Endothelial cell of umbilical vein (primary cell): ENCODE data around the gene INAVA. TPM values are rescaled to one million over a fixed set of nuclear protein-coding genes. Genes with fewer than 3 reads are reported as not detected.

Experiments
- BruUV-seq: library from RNA; stranded (reverse); fragments of 400-500 nt; replicated peaks from 2 replicates; lab custom pipeline; 2021; lab: Mats Ljungman, UMichigan
- CTCF ChIA-PET: fragments of 300-600, 350-600 bp; sonication (Branson Sonifier 250); formaldehyde crosslinking; loops from one replicate; lab custom pipeline; 2021; ENCODE audit warnings: antibody characterized with exemption, inconsistent platforms; lab: Charles Lee
- POLR2A ChIA-PET: fragments of 300-600, 350-600 bp; sonication (Branson Sonifier 250); formaldehyde crosslinking; loops from one replicate; lab custom pipeline; 2021; ENCODE audit warnings: antibody characterized with exemption, inconsistent platforms; lab: Charles Lee
- DNase-seq: peaks from one replicate; pipeline ENCODE4 v3.0.0-alpha.2; 2011; ENCODE audit warnings: low read depth, low spot score
- FAIRE-seq: peaks from 2 replicates; lab custom pipeline; 2011; peaks lifted over from hg19 to GRCh38; lab: Jason Lieb, UNC
- H2AFZ ChIP-seq: 2 replicates; pipeline ENCODE4 v1.6.0; 2012; ENCODE audit warnings: low read depth, low read length, control low read depth, inconsistent platforms
- H3K27ac ChIP-seq: 2 replicates; pipeline ENCODE4 v1.5.1; 2011; ENCODE audit warnings: low read depth, mild to moderate bottlenecking, control low read depth, low read length, moderate library complexity; ENCODE audit not compliant: insufficient read depth
- H3K27me3 ChIP-seq, 2 experiments: 2 replicates each; pipeline versions ENCODE4 v1.6.0 to v1.6.1; 2011; ENCODE audit warnings: low read length in 2 of 2, mixed read lengths in 1 of 2; ENCODE audit not compliant: control insufficient read depth in 2 of 2, insufficient read depth in 2 of 2
- H3K36me3 ChIP-seq, 2 experiments: 2 replicates in 1 of 2; 3 replicates in 1 of 2; pipeline ENCODE4 v1.5.1; 2011; ENCODE audit warnings: low read length in 2 of 2, mild to moderate bottlenecking in 1 of 2, moderate library complexity in 1 of 2; ENCODE audit not compliant: control insufficient read depth in 2 of 2, insufficient read depth in 2 of 2; ENCODE audit errors: extremely low read depth in 1 of 2
- H3K4me1 ChIP-seq: 3 replicates; pipeline ENCODE4 v1.5.1; 2011; ENCODE audit warnings: mild to moderate bottlenecking, low read length; ENCODE audit not compliant: control insufficient read depth, insufficient read depth; ENCODE audit errors: extremely low read depth
- H3K4me2 ChIP-seq: 2 replicates; pipeline ENCODE4 v1.6.1; 2011; ENCODE audit warnings: low read length, control low read depth, mixed read lengths; ENCODE audit not compliant: insufficient read depth
- H3K4me3 ChIP-seq, 3 experiments: fragments of 200-600 bp in 1 of 3; sonication (generic), shearing (Covaris generic) in 1 of 3; replicated peaks in 1 of 3; 2 replicates each; pipeline ENCODE4 v1.5.1; 2011 to 2016; ENCODE audit warnings: control low read depth in 3 of 3, low read length in 3 of 3, mild to moderate bottlenecking in 2 of 3, inconsistent platforms in 1 of 3, low read depth in 1 of 3, moderate library complexity in 1 of 3; ENCODE audit not compliant: insufficient read depth in 1 of 3
- H3K79me2 ChIP-seq: 2 replicates; pipeline ENCODE4 v1.6.0; 2012; ENCODE audit warnings: low read length, inconsistent platforms; ENCODE audit not compliant: control insufficient read depth, insufficient read depth
- H3K9ac ChIP-seq: replicated peaks from 2 replicates; pipeline ENCODE3; 2011; ENCODE audit warnings: low read length, control low read depth; ENCODE audit not compliant: insufficient read depth; ENCODE audit errors: extremely low read depth
- H3K9me1 ChIP-seq: replicated peaks from 3 replicates; pipeline ENCODE4 v1.6.0; 2011; ENCODE audit warnings: mild to moderate bottlenecking, low read length; ENCODE audit not compliant: control insufficient read depth, insufficient read depth; ENCODE audit errors: extremely low read depth
- H3K9me3 ChIP-seq: replicated peaks from 2 replicates; pipeline ENCODE4 v1.5.1; 2012; ENCODE audit warnings: low read length, inconsistent platforms; ENCODE audit not compliant: control insufficient read depth, insufficient read depth
- H4K20me1 ChIP-seq: replicated peaks from 2 replicates; pipeline ENCODE3; 2011; ENCODE audit warnings: mild to moderate bottlenecking, low read length; ENCODE audit not compliant: control insufficient read depth, insufficient read depth; ENCODE audit errors: extremely low read depth
- CTCF ChIP-seq, 2 donors: IDR thresholded peaks; 1 replicate in 1 of 2; 2 replicates in 1 of 2; pipeline ENCODE4 v1.5.1; 2011; ENCODE audit warnings: low read length in 2 of 2, mild to moderate bottlenecking in 2 of 2, moderate library complexity in 2 of 2, control low read depth in 1 of 2, inconsistent platforms in 1 of 2, low read depth in 1 of 2; ENCODE audit not compliant: insufficient read depth in 1 of 2; ENCODE audit errors: extremely low read depth in 1 of 2
- EZH2 ChIP-seq: IDR thresholded peaks from 2 replicates; pipeline ENCODE4 v1.6.1; 2012; ENCODE audit warnings: borderline replicate concordance, low read depth, mild to moderate bottlenecking, moderate library complexity, low read length, inconsistent platforms; ENCODE audit not compliant: severe bottlenecking
- FOS ChIP-seq: IDR thresholded peaks from 2 replicates; pipeline ENCODE4 v1.6.1; 2011; ENCODE audit warnings: mild to moderate bottlenecking, low read length, moderate library complexity, borderline replicate concordance; ENCODE audit not compliant: insufficient read depth
- GATA2 ChIP-seq: IDR thresholded peaks from 2 replicates; pipeline ENCODE4 v1.7.0; 2011; ENCODE audit warnings: low read depth, mild to moderate bottlenecking, moderate library complexity, mixed read lengths, low read length; ENCODE audit not compliant: insufficient read length, insufficient read depth
- JUN ChIP-seq: IDR thresholded peaks from 2 replicates; pipeline ENCODE4 v1.6.1; 2011; ENCODE audit warnings: borderline replicate concordance, low read depth; ENCODE audit not compliant: insufficient read length, insufficient read depth
- MYC ChIP-seq: IDR thresholded peaks from one replicate; pipeline ENCODE4 v1.6.1; 2011; ENCODE audit warnings: mild to moderate bottlenecking, low read depth, low read length
- POLR2A ChIP-seq: IDR thresholded peaks from 2 replicates; pipeline ENCODE4 v1.6.1; 2012; ENCODE audit warnings: low read depth, mild to moderate bottlenecking, control low read depth, low read length
- POLR2AphosphoS5 ChIP-seq: IDR thresholded peaks from 2 replicates; pipeline ENCODE4 v1.6.1; 2012; ENCODE audit warnings: low read depth, mild to moderate bottlenecking, control low read depth, low read length, moderate library complexity; ENCODE audit not compliant: insufficient read depth
- dilution Hi-C: fragments of 300-500 bp; cut with MboI; formaldehyde crosslinking; loops from one replicate; pipeline ENCODE4 v1.15.0; 2019; ENCODE audit warnings: low sequenced_read_pairs; ENCODE audit not compliant: extremely low pct_ligation_motif_present
- intact Hi-C: fragments of 100-400 bp; cut with micrococcal nuclease; formaldehyde crosslinking; loops from one replicate; pipeline ENCODE4 v1.10.0; 2022
- polyA plus RNA-seq, 4 experiments: library from polyadenylated mRNA; depleted of rRNA in 3 of 4; stranded (reverse) in 3 of 4; unstranded in 1 of 4; fragments of >200 nt; gene quantifications; 2 replicates each; pipeline versions ENCODE4 v1.2.1 to v1.2.3, GENCODE V29; 2011 to 2012; ENCODE audit warnings: missing spikeins in 1 of 4
- total RNA-seq: library from RNA; stranded (reverse); gene quantifications from 2 replicates; pipeline ENCODE4 v1.2.3, GENCODE V29; 2021
- TF ChIP-seq, protein P1 (sequence below): IDR thresholded peaks from 2 replicates; pipeline ENCODE4 v1.6.1; 2011; ENCODE audit not compliant: insufficient read depth, insufficient read length

INAVA gene
- total and polyA plus RNA-seq, 2 donors (not counting 3 experiments of a cell fraction or from before 2014, with no cell fraction given): 0.42 TPM; not detected in 1

DNA sequence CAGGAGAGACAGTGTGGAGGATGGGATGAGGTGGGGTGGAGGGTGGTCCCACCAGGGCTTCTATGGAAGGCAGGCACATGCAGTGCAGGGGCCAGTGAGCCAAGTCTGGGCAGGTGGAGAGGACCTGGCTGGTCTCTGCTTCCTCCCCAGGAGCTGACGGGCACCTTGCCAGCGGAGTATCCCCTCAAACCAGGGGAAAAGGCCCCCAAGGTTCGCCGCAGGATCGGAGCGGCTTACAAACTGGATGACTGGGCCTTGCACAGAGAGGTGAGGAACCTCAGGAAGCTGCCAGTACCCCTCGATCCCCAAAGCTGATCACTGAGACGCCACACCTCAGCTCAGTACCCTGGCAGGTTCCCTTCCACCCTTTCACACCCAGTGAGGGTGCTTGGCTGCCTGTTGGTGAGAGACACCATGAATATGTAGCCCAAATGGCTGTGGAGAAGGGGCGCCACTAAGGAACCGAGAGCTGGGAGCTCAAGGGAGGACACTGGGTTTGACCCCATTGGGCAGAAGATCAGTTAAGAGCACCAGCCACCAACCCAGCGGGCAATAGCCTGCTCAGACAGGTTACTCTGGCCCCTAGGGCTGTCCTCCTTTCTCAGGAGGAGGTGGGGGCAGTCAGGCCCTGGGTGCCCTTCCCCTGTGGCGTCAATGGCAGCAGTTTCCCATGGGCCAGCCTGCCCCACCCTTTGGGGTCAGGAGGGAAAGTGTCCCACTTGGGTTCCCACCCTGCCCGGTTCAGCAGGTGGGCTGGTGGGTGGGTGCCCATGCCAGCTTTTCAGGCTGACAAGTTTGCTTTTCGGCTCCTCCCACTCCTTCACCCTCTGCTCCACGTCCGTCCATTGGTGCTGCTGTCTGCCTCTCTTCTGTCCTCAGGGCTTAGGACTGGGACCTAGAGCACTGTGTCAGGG is 5.5 kb downstream of the INAVA start:
- Histone ChIP-seq H3K9ac (no peak overlapping the region), H3K79me2 (no peaks in the 10 kb centered on the region), H3K36me3 (no peaks in the 10 kb centered on the region), H3K4me3 (no peak overlapping the region), H3K9me1 (no peaks in the 10 kb centered on the region), H4K20me1 (no peaks in the 10 kb centered on the region), H3K27ac (no peak overlapping the region), H3K9me3 (no peaks in the 10 kb centered on the region), H3K4me2 (no peak overlapping the region), H3K27me3 (peaks cover 0 to 3% of the 10 kb centered on the region in 2 experiments), H2AFZ (no peak overlapping the region), H3K4me1 (no peaks in the 10 kb centered on the region)
- DNase-seq (no peak), FAIRE-seq (no peak)
- no TSS peak for BruUV-seq
- intact Hi-C loops (no loop called here), dilution Hi-C loops (no loop called here)
- CTCF ChIA-PET: no interaction called here
- TF ChIP-seq, protein P1, sequence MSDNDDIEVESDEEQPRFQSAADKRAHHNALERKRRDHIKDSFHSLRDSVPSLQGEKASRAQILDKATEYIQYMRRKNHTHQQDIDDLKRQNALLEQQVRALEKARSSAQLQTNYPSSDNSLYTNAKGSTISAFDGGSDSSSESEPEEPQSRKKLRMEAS: no peak
- TF ChIP-seq JUN (no peak), GATA2 (no peak), FOS (no peak), POLR2AphosphoS5 (no peak), CTCF (IDR thresholded peaks at IDR 0.05; ENCODE audit: extremely low read depth in 1 of 2, insufficient read depth in 1 of 2, low read depth in 1 of 2, low read length in 2 of 2) (no peak), POLR2A (no peak), MYC (no peak), EZH2 (no peak)
- POLR2A ChIA-PET: interaction anchor here (0.6 kb wide), 1 partner anchor 135 kb away, joined by 5 read pairs; no protein-coding TSS in a partner anchor
